ACHN (cell line): ENCODE results near the gene ZBTB9.

Source experiments
- DNase-seq: peaks from one replicate; pipeline ENCODE4 v3.0.0-alpha.2; 2015
- in situ Hi-C: cut with HindIII; loops from 2 replicates; pipeline ENCODE4 v1.10.0; 2017; ENCODE audit warnings: low sequenced_read_pairs, low pct_ligation_motif_present, low pct_unique_long_range_greater_than_20kb

Gene ZBTB9

GRCh38 chr6:33430991-33431879, 23.1 kb upstream of the ZBTB9 start:
- no peak for DNase-seq

GRCh38 chr6:33431880-33432541, 22.4 kb upstream of the ZBTB9 start:
- DNase-seq: no peak
- in situ Hi-C loops: no loop called here

More at GRCh38 chr6:33430991-33431879, 23.1 kb upstream of the ZBTB9 start:
- in situ Hi-C loops: no loop called here

GRCh38 chr6:33432546-33432945, 21.8 kb upstream of the ZBTB9 start:
- in situ Hi-C loops: no loop called here

GRCh38 chr6:33433001-33433543, 21.3 kb upstream of the ZBTB9 start:
- in situ Hi-C loops: no loop called here
- DNase-seq: no peak

More at GRCh38 chr6:33432546-33432945, 21.8 kb upstream of the ZBTB9 start:
- DNase-seq: no peak

GRCh38 chr6:33433544-33434191, 20.7 kb upstream of the ZBTB9 start:
- in situ Hi-C loops: no loop called here
- DNase-seq: no peak

GRCh38 chr6:33434961-33435360, 19.4 kb upstream of the ZBTB9 start:
- in situ Hi-C loops: no loop called here
- no peak for DNase-seq

- DNase-seq: no peak
- in situ Hi-C loops: no loop called here
These were observed 16.7 kb upstream of the ZBTB9 start for GRCh38 chr6:33437666-33438065.

- in situ Hi-C loops: no loop called here
These were observed 15.3 kb upstream of the ZBTB9 start for GRCh38 chr6:33438978-33439594.

GRCh38 chr6:33439956-33440648, 14.3 kb upstream of the ZBTB9 start:
- in situ Hi-C loops: no loop called here
- no peak for DNase-seq

More at GRCh38 chr6:33438978-33439594, 15.3 kb upstream of the ZBTB9 start:
- DNase-seq: no peak

GRCh38 chr6:33440649-33441309, 13.6 kb upstream of the ZBTB9 start:
- in situ Hi-C loops: no loop called here
- DNase-seq: no peak

- in situ Hi-C loops: no loop called here
These were observed 12.9 kb upstream of the ZBTB9 start for GRCh38 chr6:33441457-33441856.

GRCh38 chr6:33442283-33442682, 12.1 kb upstream of the ZBTB9 start:
- in situ Hi-C loops: no loop called here
- DNase-seq: no peak

More at GRCh38 chr6:33441457-33441856, 12.9 kb upstream of the ZBTB9 start:
- no peak for DNase-seq

- in situ Hi-C loops: no loop called here
- no peak for DNase-seq
These were observed 11.4 kb upstream of the ZBTB9 start for GRCh38 chr6:33443025-33443424.

GRCh38 chr6:33443619-33444504, 10.5 kb upstream of the ZBTB9 start:
- no peak for DNase-seq
- in situ Hi-C loops: no loop called here

GRCh38 chr6:33445119-33445603, 9.2 kb upstream of the ZBTB9 start:
- DNase-seq: no peak
- in situ Hi-C loops: no loop called here

GRCh38 chr6:33446356-33446755, 8.0 kb upstream of the ZBTB9 start:
- in situ Hi-C loops: no loop called here
- DNase-seq: no peak

GRCh38 chr6:33450434-33450833, 3.9 kb upstream of the ZBTB9 start:
- DNase-seq: no peak
- in situ Hi-C loops: no loop called here
